Lower lobe of right lung (tissue), 2 donors: ENCODE measurements around the gene INPP4B. TPM values are rescaled to one million over a fixed set of nuclear protein-coding genes. Genes with fewer than 3 reads are reported as not detected.

Experiments used
- ATAC-seq, 2 donors: fragments of 200-7000 bp; cut with Tn5 transposase; one replicate each; pipeline ENCODE4 v1.9.1; 2020 to 2022; ENCODE audit warnings: mild to moderate bottlenecking in 2 of 2, moderate library complexity in 2 of 2
- DNase-seq: peaks from one replicate; pipeline ENCODE4 v3.0.0-alpha.2; 2020
- H3K27ac ChIP-seq: fragments of 200-600 bp; one replicate; pipeline ENCODE4 v1.8.0; 2022
- H3K27me3 ChIP-seq: fragments of 200-600 bp; one replicate; pipeline ENCODE4 v1.8.0; 2022; ENCODE audit warnings: low read depth
- H3K36me3 ChIP-seq: fragments of 200-600 bp; one replicate; pipeline ENCODE4 v1.8.0; 2022; ENCODE audit warnings: mild to moderate bottlenecking
- H3K4me1 ChIP-seq: fragments of 200-600 bp; one replicate; pipeline ENCODE4 v1.8.0; 2022
- H3K4me3 ChIP-seq: fragments of 200-600 bp; one replicate; pipeline ENCODE4 v1.8.0; 2022; ENCODE audit warnings: mild to moderate bottlenecking
- H3K9me3 ChIP-seq: fragments of 200-600 bp; one replicate; pipeline ENCODE4 v1.8.0; 2022
- intact Hi-C: fragments of 100-400 bp; cut with DNase I; formaldehyde crosslinking; loops from one replicate; pipeline ENCODE4 v1.11.0; 2022
- total RNA-seq: library from RNA; stranded (reverse); fragmentation: NEBNext Ultra II Directional; extraction: Animal tissue kit (Norgen Biotek cat#: 25700); gene quantifications from one replicate; pipeline ENCODE4 v1.2.1, GENCODE V29; 2021
- TF ChIP-seq, protein P1 (sequence below): fragments of 200-600 bp; IDR thresholded peaks from one replicate; pipeline ENCODE4 v1.8.0; 2022; ENCODE audit warnings: antibody characterized with exemption, mild to moderate bottlenecking
- donor health status: DM: no; HTN: yes; CAD: no; lungs with severe emphysema.

The INPP4B gene
- total RNA-seq, 1 donor from 2014 or later: 12.1 TPM

DNA sequence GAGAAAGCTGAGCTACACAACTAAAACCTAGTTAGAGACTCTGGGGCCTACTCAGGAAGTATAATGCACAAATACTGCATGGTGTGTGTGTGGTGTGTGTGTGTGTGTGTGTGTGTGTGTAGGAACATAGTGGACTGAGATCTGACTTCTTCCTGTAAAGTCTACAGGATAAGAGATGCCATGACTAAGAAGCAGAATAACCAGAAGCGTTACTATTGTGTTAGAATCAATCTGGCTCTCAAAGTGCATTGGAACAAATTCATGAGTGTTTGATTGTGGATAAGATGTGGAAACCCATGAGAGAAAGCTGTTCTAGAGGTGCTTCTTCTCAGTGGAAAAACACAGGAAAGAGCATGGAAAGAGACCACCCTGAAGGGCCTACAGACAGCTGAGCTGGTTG, 302.1 kb downstream of the INPP4B start:
- Histone ChIP-seq H3K27me3 (no peaks in the 10 kb centered on the region), H3K9me3 (no peaks in the 10 kb centered on the region), H3K27ac (no peak overlapping the region), H3K4me1 (no peaks in the 10 kb centered on the region), H3K36me3 (no peaks in the 10 kb centered on the region), H3K4me3 (no peak overlapping the region)
- ATAC-seq: no peak
- intact Hi-C loops: no loop called here
- no peak for DNase-seq
- TF ChIP-seq, protein P1, sequence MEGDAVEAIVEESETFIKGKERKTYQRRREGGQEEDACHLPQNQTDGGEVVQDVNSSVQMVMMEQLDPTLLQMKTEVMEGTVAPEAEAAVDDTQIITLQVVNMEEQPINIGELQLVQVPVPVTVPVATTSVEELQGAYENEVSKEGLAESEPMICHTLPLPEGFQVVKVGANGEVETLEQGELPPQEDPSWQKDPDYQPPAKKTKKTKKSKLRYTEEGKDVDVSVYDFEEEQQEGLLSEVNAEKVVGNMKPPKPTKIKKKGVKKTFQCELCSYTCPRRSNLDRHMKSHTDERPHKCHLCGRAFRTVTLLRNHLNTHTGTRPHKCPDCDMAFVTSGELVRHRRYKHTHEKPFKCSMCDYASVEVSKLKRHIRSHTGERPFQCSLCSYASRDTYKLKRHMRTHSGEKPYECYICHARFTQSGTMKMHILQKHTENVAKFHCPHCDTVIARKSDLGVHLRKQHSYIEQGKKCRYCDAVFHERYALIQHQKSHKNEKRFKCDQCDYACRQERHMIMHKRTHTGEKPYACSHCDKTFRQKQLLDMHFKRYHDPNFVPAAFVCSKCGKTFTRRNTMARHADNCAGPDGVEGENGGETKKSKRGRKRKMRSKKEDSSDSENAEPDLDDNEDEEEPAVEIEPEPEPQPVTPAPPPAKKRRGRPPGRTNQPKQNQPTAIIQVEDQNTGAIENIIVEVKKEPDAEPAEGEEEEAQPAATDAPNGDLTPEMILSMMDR: no peak

DNA sequence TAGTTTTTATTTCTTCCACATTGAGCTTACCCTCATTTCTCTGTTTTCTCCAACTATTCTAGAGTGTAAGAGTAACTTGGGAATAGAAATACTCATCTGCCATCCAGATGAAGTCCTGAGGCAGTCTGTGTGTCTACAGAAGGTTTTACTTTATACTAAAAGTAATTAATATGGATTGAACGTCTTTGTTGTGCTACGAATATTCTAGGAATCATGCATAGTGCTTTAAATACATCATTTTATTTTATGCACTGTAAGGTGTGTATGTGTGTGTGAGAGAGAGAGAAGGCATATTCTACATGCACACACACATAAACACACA, 305.7 kb downstream of the INPP4B start:
- no peak for ATAC-seq
- no peak for DNase-seq
- Histone ChIP-seq H3K27me3 (no peaks in the 10 kb centered on the region), H3K9me3 (no peaks in the 10 kb centered on the region), H3K27ac (no peak overlapping the region), H3K36me3 (no peaks in the 10 kb centered on the region), H3K4me1 (no peaks in the 10 kb centered on the region), H3K4me3 (no peak overlapping the region)
- intact Hi-C loops: no loop called here
- TF ChIP-seq, protein P1: no peak

DNA sequence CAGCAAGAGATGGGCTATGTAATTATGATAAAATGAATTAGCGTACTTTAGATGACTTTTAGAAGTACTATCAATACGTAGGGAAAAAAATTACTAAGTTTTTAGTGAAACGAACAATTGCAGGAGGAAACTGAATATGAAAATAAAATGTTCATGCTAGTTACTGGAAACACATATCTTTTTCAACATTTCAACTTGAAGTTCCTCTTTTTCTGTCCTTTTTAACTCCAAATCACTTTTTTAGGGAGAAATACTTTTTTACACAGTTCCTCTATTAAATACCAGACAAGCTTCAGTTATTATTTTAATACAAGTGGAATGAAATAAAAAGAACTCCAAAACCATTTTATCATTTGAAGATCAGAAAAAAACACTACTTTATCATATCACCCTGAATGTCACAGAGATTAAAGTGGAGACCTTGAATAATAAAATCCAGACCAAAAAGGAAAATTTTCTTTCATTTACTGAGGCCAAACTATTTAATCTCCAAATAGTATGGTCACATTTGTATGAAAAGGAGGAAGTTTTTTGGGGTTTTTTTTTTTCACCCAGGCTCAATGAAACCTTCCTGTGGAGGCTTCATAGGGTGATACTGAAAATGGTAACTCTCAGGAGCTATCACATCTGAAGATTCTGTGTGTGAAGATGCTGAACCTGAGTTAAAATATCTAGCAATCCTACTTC, 306.2 kb downstream of the INPP4B start:
- no peak overlapping the region for H3K27ac ChIP-seq
- intact Hi-C loops: no loop called here
- H3K27me3 ChIP-seq: no peaks in the 10 kb centered on the region
- H3K4me1 ChIP-seq: no peaks in the 10 kb centered on the region
- no peak overlapping the region for H3K4me3 ChIP-seq
- no peaks in the 10 kb centered on the region for H3K36me3 ChIP-seq
- H3K9me3 ChIP-seq: no peaks in the 10 kb centered on the region
- DNase-seq: no peak
- TF ChIP-seq, protein P1: no peak
- ATAC-seq: no peak

DNA sequence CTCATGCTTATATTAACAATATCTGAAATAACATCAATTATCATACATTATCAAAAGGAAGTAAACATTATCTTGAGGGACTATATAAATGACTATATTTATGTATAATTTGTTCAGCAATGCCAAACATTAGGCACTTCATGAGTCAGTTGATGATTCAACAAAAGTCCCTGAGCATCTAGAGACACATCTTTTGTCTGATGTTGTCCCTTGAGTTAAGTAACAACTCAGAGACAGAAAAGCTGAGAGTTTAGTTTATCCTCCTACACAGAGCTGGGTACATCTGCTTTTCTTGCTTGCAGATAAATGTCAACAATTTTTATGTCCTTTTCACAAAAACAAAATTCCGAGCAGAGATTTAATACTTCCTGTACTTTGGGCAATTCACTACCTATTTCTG, 311.1 kb downstream of the INPP4B start:
- ATAC-seq (no peak), DNase-seq (no peak)
- Histone ChIP-seq H3K4me3 (no peak overlapping the region), H3K36me3 (no peaks in the 10 kb centered on the region), H3K27me3 (no peaks in the 10 kb centered on the region), H3K9me3 (no peaks in the 10 kb centered on the region), H3K4me1 (no peaks in the 10 kb centered on the region), H3K27ac (no peak overlapping the region)
- intact Hi-C loops: no loop called here
- TF ChIP-seq, protein P1: no peak

DNA sequence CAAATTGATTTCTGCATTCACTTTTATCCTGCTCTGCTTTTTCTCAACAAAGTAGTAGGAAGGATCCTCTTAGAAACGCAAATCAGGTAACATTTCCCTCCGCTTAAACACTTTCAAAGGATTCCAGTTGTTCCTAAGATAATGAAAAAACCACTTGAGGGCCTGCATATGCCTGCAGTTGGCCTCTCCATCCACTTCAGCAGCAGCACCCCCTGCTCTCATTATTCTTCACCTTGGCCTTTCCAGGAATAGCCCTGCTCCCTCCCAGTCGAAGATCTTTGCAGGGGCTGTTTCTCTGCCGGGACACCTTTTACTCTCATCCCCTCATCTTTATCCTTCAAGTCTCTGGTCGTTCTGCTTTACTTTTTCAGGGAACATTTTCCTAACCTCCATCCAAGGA, 314.0 kb downstream of the INPP4B start:
- TF ChIP-seq, protein P1: no peak
- DNase-seq (no peak), ATAC-seq (no peak)
- Histone ChIP-seq H3K36me3 (no peaks in the 10 kb centered on the region), H3K27me3 (no peaks in the 10 kb centered on the region), H3K27ac (no peak overlapping the region), H3K9me3 (no peaks in the 10 kb centered on the region), H3K4me1 (no peaks in the 10 kb centered on the region), H3K4me3 (no peak overlapping the region)
- intact Hi-C loops: no loop called here

DNA sequence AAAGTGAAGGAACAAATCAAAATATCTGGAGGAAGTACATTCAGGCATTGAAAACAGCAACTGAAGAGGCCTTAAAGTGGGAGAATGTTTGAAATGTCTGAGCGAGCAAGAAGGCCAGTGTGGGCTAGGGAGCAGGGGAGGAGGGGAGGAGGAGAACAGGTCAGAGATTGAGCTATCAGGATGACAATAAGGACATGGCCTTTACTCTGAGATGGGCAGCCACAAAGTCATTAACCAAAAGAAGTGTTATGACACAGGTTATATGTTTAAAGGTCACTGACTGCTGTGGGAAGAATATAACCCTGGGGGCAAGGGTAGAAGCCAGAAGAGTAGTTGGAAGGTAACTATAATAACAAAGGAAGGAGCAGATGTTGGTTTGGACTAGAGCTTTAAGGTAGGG, 315.4 kb downstream of the INPP4B start:
- Histone ChIP-seq H3K27me3 (no peaks in the 10 kb centered on the region), H3K27ac (no peak overlapping the region), H3K36me3 (no peaks in the 10 kb centered on the region), H3K9me3 (no peaks in the 10 kb centered on the region), H3K4me3 (no peak overlapping the region), H3K4me1 (no peaks in the 10 kb centered on the region)
- intact Hi-C loops: no loop called here
- DNase-seq (no peak), ATAC-seq (no peak)
- TF ChIP-seq, protein P1: no peak
